Small intestine (tissue), 7 donors: ENCODE results near the gene OSBPL6. TPM values are rescaled to one million over a fixed set of nuclear protein-coding genes. Genes with fewer than 3 reads are reported as not detected.
"Not testable (repeated sequence)": the region's sequence is repeated elsewhere in the genome, so short reads cannot be mapped to it uniquely, and the experiment has no call there.

ENCODE experiments used
- DNase-seq, 2 donors: peaks; one replicate each; pipeline versions ENCODE4 v3.0.0 to v3.0.0-alpha.2; 2013
- FAIRE-seq: peaks from 2 replicates; lab custom pipeline; 2012; peaks lifted over from hg19 to GRCh38; lab: Jason Lieb, UNC
- H3K27ac ChIP-seq, 3 donors: one replicate each; pipeline ENCODE4 v1.5.1; 2013; ENCODE audit warnings: low read length in 2 of 3, mild to moderate bottlenecking in 2 of 3, control low read depth in 1 of 3, inconsistent platforms in 1 of 3, low read depth in 1 of 3, moderate library complexity in 1 of 3
- H3K27me3 ChIP-seq, 3 donors: one replicate each; pipeline ENCODE4 v1.6.1; 2013; ENCODE audit warnings: low read length in 3 of 3, inconsistent platforms in 1 of 3; ENCODE audit not compliant: control insufficient read depth in 3 of 3, insufficient read depth in 3 of 3
- H3K36me3 ChIP-seq, 3 donors: one replicate each; pipeline ENCODE4 v1.6.1; 2013; ENCODE audit warnings: low read length in 3 of 3, inconsistent platforms in 1 of 3, low read depth in 1 of 3, mild to moderate bottlenecking in 1 of 3, moderate library complexity in 1 of 3; ENCODE audit not compliant: control insufficient read depth in 3 of 3, insufficient read depth in 2 of 3
- H3K4me1 ChIP-seq, 3 donors: one replicate each; pipeline ENCODE4 v1.6.1; 2013; ENCODE audit warnings: low read length in 2 of 3, inconsistent platforms in 1 of 3, low read depth in 1 of 3, mild to moderate bottlenecking in 1 of 3, moderate library complexity in 1 of 3; ENCODE audit not compliant: control insufficient read depth in 3 of 3, insufficient read depth in 2 of 3
- H3K4me3 ChIP-seq, 3 donors: one replicate each; pipeline ENCODE4 v1.5.1; 2013; ENCODE audit warnings: low read length in 3 of 3, control low read depth in 1 of 3, inconsistent platforms in 1 of 3, low read depth in 1 of 3, mild to moderate bottlenecking in 1 of 3, moderate library complexity in 1 of 3
- H3K9me3 ChIP-seq, 2 donors: one replicate each; pipeline ENCODE4 v1.6.1; 2013; ENCODE audit warnings: low read depth in 1 of 2, low read length in 1 of 2; ENCODE audit not compliant: control insufficient read depth in 2 of 2, insufficient read depth in 1 of 2
- WGBS, 3 donors: extraction: QIAGEN DNeasy Blood & Tissue Kit; methylation state at CpG; one replicate each; pipeline ENCODE4 v1.1.7; 2013; 5-methylcytosine and 5-hydroxymethylcytosine counted together
- polyA plus RNA-seq, 4 donors: library from polyadenylated mRNA; stranded (reverse) in 3 of 4; unstranded in 1 of 4; fragments of 200-250 nt in 3 of 4; fragments of 120-200 nt in 1 of 4; gene quantifications; one replicate each; pipeline versions ENCODE4 v1.2.1 to v1.2.3, GENCODE V29; 2013
- donor health status: healthy with polysubstance abuse.
- donor health status: control.
- donor health status: control.
- donor health status: Bipolar disorder and iron deficiency.
- donor health status: healthy.

Gene OSBPL6
- polyA plus RNA-seq, 4 donors = 0.87 to 4.4 (median 1.5) TPM

DNA sequence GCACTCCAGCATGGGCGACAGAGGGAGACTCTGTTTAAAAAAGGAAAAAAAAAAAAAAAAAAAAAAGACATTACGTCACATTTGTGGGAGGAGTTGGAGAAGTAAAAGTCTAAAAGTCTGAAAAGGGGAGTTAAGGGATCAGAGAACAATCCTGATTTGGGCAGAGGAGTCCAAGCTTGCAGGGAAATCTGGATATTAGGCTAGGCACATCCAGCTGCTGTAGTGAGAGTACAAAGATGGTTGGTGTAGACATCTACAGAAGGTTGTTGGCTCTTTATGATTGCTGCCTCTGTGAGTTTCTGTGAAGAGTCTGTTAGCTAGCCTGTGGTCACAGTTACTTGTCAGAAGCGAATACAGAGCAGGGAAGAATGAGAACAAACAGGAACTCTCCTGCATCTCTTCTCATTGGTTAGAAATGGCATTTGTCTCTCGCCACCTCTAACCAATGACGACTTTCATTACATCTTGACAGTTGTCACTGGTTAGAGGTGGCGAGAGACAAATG is 3.3 kb upstream of the OSBPL6 start:
- no peak overlapping the region for H3K4me3 ChIP-seq
- FAIRE-seq (no peak), DNase-seq (no peak)
- H3K9me3 ChIP-seq = no peaks in the 10 kb centered on the region
- 47 to 65% (median 54%) methylated on average over 6 of the region's 6 CpGs for WGBS, 3 donors
- no peaks in the 10 kb centered on the region for H3K36me3 ChIP-seq
- H3K27me3 ChIP-seq = peaks cover 0 to 22% (median 10%) of the 10 kb centered on the region in 3 donors
- peaks cover 0 to 3% (median 2%) of the 10 kb centered on the region in 3 donors for H3K4me1 ChIP-seq
- H3K27ac ChIP-seq = no peak overlapping the region

- Histone ChIP-seq H3K4me3 (no peak overlapping the region), H3K27me3 (peaks cover 0 to 22% (median 10%) of the 10 kb centered on the region in 3 donors), H3K27ac (no peak overlapping the region), H3K9me3 (no peaks in the 10 kb centered on the region), H3K36me3 (no peaks in the 10 kb centered on the region), H3K4me1 (peaks cover 0 to 3% (median 2%) of the 10 kb centered on the region in 3 donors)
- no peak for FAIRE-seq
- 81 to 88% (median 81%) methylated on average over 2 of the region's 2 CpGs for WGBS, 3 donors
- DNase-seq = no peak
Observed at GRCh38 chr2:178191511-178191910, 2.8 kb upstream of the OSBPL6 start.

DNA sequence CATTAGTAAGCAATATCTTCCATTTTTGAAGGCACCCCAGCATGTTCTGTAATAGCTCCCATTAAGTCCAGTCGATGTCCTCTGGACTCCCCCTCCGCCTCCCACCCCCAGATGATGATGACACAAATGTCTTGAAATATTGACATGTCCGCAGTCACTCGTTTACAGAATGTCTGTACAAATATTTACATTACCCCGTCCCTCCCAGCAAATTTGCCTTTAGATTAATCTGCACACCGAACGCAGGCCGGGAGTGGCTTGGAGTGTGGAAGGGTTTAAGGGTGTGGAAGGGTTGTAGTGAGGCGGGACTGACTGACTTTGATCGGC is 853 bp upstream of the OSBPL6 start:
- Histone ChIP-seq H3K36me3 (no peaks in the 10 kb centered on the region), H3K4me1 (peaks cover 0 to 3% (median 2%) of the 10 kb centered on the region in 3 donors), H3K27me3 (peaks cover 0 to 24% (median 10%) of the 10 kb centered on the region in 3 donors), H3K27ac (peak overlapping the region in 2 of 3 donors; percentile 64 to 88), H3K9me3 (no peaks in the 10 kb centered on the region), H3K4me3 (peak overlapping the region in 2 of 3 donors; percentile 46 to 58)
- FAIRE-seq (no peak), DNase-seq (peak in 1 of 2 donors; percentile 58)
- WGBS, 3 donors = 5 to 13% (median 7%) methylated on average over 10 of the region's 10 CpGs

GRCh38 chr2:178194600-178195389 is 483 bp downstream of the OSBPL6 start:
- Histone ChIP-seq H3K9me3 (no peaks in the 10 kb centered on the region), H3K4me1 (peaks cover 0 to 3% (median 2%) of the 10 kb centered on the region in 3 donors), H3K27ac (peak overlapping the region in 1 of 3 donors; percentile 33), H3K27me3 (peaks cover 0 to 24% (median 10%) of the 10 kb centered on the region in 3 donors), H3K36me3 (no peaks in the 10 kb centered on the region), H3K4me3 (peak overlapping the region; percentile 46 to 58 (median 56))
- DNase-seq (peak; percentile 27 to 64), FAIRE-seq (no peak)
- WGBS, 3 donors = 0 to 1% (median 0%) methylated on average over 41 to 83 of the region's 83 CpGs

DNA sequence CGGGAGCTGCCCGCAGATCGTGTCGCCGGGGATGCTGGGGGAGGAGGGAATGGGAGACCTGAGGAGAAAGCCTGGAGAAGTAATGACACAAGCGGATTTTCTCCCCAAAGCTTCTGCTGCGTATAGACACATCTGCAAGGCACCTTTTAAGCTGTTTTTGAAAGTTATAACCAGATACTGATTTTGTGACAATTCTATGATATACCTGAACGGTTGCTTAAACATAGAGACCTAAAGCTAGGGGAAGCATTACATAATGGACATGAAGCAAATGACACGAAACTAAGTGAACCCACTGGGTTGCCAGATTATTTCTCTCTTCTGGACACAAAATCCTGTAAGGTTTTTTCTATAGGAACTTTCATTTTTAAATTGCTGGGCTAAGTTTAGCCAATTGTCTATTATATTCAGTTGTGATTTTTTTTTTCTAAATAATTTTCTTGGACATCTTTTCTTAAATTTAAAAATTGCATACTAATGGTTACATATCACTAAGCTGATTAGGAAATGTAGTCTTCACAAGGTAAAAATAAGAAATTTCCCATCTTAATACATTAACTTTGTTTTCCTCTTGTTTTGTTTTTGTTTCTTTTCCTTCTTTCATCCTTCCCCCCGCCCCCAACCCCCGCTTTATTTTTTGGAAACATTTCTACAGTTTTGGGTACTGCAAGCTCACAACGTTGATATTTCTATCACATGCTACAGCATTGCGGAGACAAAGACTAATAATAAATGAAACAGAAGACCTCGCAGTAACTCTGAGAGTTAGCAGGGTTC is 1.3 kb downstream of the OSBPL6 start:
- Histone ChIP-seq H3K4me1 (peaks cover 0 to 3% (median 2%) of the 10 kb centered on the region in 3 donors), H3K4me3 (peak overlapping the region in 2 of 3 donors; percentile 46 to 58), H3K27ac (no peak overlapping the region), H3K27me3 (peaks cover 0 to 24% (median 10%) of the 10 kb centered on the region in 3 donors), H3K36me3 (no peaks in the 10 kb centered on the region), H3K9me3 (no peaks in the 10 kb centered on the region)
- DNase-seq (no peak), FAIRE-seq (no peak)
- whole genome bisulfite sequencing, 3 donors = 10 to 17% (median 16%) methylated on average over 14 of the region's 14 CpGs

DNA sequence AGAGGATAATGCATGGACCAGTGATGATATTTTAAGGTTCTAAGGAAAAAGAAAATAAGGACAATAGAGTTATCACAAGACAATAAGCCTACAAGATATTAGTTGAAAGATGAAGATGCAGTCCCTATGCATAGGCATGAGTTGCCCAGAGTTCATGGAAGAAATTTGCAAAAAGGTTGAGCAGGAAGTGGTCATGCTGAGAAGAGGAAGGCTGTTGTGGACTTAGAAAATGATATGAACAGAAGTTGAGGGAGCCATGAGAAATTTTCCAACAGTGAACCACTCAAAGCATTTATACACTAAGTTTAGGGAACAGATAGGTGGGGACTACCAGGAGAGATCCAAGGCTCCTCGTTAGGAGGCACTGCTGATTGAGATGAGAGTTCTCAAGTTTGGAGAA is 3.5 kb downstream of the OSBPL6 start:
- Histone ChIP-seq H3K36me3 (no peaks in the 10 kb centered on the region), H3K27me3 (peaks cover 0 to 16% (median 4%) of the 10 kb centered on the region in 3 donors), H3K4me3 (no peak overlapping the region), H3K27ac (no peak overlapping the region), H3K4me1 (peaks cover 0 to 3% (median 2%) of the 10 kb centered on the region in 3 donors), H3K9me3 (no peaks in the 10 kb centered on the region)
- no peak for FAIRE-seq
- no peak for DNase-seq
- WGBS, 3 donors = 53 to 87% (median 55%) methylated on average over 1 of the region's 1 CpG

- not testable (repeated sequence) for H3K27me3 ChIP-seq, H3K4me1 ChIP-seq, H3K36me3 ChIP-seq, FAIRE-seq, H3K4me3 ChIP-seq, DNase-seq, H3K27ac ChIP-seq, H3K9me3 ChIP-seq
- WGBS, 3 donors = 77 to 92% (median 80%) methylated on average over 4 of the region's 4 CpGs
Observed at GRCh38 chr2:178198441-178198840, 4.1 kb downstream of the OSBPL6 start.

GRCh38 chr2:178199334-178199733 is 5.0 kb downstream of the OSBPL6 start:
- Histone ChIP-seq H3K36me3 (no peaks in the 10 kb centered on the region), H3K4me1 (peaks cover 0 to 3% (median 2%) of the 10 kb centered on the region in 3 donors), H3K27ac (no peak overlapping the region), H3K27me3 (peaks cover 0 to 8% (median 3%) of the 10 kb centered on the region in 3 donors), H3K4me3 (no peak overlapping the region), H3K9me3 (no peaks in the 10 kb centered on the region)
- FAIRE-seq (no peak), DNase-seq (no peak)
- WGBS, 3 donors = 79 to 89% (median 84%) methylated on average over 1 of the region's 1 CpG
